ENCODE results near the gene PDE4D.

Gene PDE4D

DNA sequence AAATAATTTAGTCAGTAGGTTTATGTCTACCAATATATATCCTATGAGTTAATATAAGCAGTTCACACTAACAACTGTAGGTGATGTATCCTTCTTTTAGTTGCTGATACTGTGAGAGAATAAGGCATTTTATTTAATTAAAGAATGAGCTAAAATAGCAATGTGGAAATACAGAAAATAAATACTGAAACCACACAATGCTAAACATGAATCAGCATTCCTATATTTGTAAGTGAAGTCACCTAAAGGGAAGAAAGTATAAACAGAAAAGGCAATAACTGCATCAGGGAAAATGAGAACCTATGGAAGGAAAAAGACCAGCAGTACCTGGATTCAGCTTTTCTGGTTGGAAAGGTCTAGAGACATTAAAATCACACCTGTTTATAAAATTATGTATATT is 336.0 kb downstream of the PDE4D start:
- in situ Hi-C loops (cut with MboI; ENCODE audit: low sequenced_read_pairs) = no loop called here
- H3K9me3 ChIP-seq = no peaks in the 10 kb centered on the region
- no peaks in the 10 kb centered on the region for H3K4me1 ChIP-seq
- no peaks in the 10 kb centered on the region for H3K36me3 ChIP-seq (replicated peaks)
- H3K4me3 ChIP-seq = no peak overlapping the region
- no peaks in the 10 kb centered on the region for H3K27me3 ChIP-seq (ENCODE audit: low read depth)
- no peak for DNase-seq (ENCODE audit: low spot score in 2 of 2)

DNA sequence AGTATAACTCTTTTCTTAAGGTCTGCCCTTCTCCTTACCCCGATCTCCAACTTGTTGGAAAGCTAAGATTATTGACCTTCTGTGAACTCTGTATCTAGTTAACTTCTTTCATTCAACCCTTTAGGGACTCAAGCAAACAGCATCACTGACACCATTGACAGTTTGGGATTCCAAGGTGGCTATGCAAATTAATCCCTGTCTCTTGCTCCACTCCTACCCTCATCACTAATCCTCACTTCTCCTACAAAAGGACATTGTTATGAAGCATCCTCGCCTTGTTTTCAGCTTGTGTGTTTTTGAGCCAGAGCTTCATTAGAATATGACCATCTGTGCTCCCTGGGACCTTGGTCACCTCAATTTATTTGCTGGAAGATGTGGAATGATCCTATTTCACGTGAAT is 337.9 kb downstream of the PDE4D start:
- no peak for DNase-seq (ENCODE audit: low spot score in 2 of 2)
- H3K4me3 ChIP-seq = no peak overlapping the region
- no peaks in the 10 kb centered on the region for H3K27me3 ChIP-seq (ENCODE audit: low read depth)
- H3K9me3 ChIP-seq = no peaks in the 10 kb centered on the region
- in situ Hi-C loops (cut with MboI; ENCODE audit: low sequenced_read_pairs) = no loop called here
- H3K4me1 ChIP-seq = no peaks in the 10 kb centered on the region
- no peaks in the 10 kb centered on the region for H3K36me3 ChIP-seq (replicated peaks)

DNA sequence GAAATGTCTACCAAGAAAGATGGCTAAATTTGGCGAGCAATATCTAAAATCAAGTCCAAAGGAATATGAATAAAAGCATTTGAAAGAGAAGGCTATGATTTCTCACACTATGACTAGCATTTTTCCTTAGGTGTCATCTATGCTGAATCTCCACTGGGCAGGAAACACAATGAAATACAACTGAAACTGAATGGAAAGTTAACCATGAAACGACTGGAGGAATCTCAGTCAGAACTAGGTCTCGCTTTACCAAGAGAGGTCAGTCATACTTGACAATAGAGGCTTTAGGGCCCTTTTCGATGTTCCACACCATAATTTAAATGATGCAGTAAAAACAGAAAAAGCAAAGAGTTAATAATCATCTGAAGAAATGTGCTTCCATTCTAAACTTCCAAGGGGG is 339.0 kb downstream of the PDE4D start:
- Histone ChIP-seq H3K9me3 (no peaks in the 10 kb centered on the region), H3K4me3 (no peak overlapping the region), H3K27me3 (ENCODE audit: low read depth) (no peaks in the 10 kb centered on the region), H3K4me1 (no peaks in the 10 kb centered on the region), H3K36me3 (replicated peaks) (no peaks in the 10 kb centered on the region)
- in situ Hi-C loops (cut with MboI; ENCODE audit: low sequenced_read_pairs) = no loop called here
- no peak for DNase-seq (ENCODE audit: low spot score in 2 of 2)

DNA sequence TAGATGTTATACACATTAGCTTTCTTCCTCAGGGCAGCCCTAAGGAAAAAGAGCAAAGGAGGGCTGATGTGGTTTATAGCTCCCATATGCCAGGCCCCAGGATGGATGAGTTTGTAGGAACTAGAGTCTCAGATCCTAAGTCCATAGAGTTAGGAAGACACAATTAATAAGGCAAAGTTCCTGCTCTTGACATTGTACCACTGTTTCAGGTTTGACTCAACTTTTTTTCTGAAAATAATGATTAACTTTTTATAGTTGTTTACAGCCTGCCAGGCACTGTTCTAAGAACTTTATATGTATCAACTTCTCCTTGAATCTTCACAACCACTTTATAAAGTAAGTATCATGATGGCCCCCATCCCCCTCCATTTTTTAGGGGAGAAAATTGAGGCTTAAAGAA is 339.5 kb downstream of the PDE4D start:
- no peak for DNase-seq (ENCODE audit: low spot score in 2 of 2)
- H3K9me3 ChIP-seq = no peaks in the 10 kb centered on the region
- no peaks in the 10 kb centered on the region for H3K36me3 ChIP-seq (replicated peaks)
- in situ Hi-C loops (cut with MboI; ENCODE audit: low sequenced_read_pairs) = no loop called here
- no peak overlapping the region for H3K4me3 ChIP-seq
- no peaks in the 10 kb centered on the region for H3K4me1 ChIP-seq
- no peaks in the 10 kb centered on the region for H3K27me3 ChIP-seq (ENCODE audit: low read depth)

DNA sequence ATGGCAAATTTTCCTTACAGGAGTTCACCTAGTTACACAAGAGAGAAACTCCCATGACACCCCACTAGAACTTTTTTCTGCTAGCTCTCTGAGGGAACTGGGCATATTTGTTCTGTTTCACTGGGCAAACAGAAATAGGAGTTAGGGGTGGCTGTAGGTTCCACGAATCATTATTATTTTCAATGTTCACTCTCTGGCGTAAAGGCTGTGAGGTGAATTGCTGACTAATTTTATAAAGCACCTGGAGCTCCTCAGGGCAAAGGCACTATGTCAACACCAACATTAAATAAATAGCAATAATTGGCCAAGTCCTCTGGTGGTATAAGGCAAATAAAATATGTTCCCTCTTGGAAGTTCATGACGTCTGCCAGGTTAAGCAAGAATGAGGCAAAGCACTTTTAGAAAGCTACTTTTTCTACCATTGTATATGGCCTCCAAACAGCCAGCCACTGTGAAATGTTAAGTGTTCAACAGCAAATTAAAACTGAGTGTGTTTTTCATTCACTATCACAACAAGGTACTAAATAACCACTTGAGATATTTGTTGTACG is 344.6 kb downstream of the PDE4D start:
- Histone ChIP-seq H3K4me3 (no peak overlapping the region), H3K36me3 (replicated peaks) (no peaks in the 10 kb centered on the region), H3K9me3 (no peaks in the 10 kb centered on the region), H3K27me3 (ENCODE audit: low read depth) (no peaks in the 10 kb centered on the region), H3K4me1 (no peaks in the 10 kb centered on the region)
- no peak for DNase-seq (ENCODE audit: low spot score in 2 of 2)
- in situ Hi-C loops (cut with MboI; ENCODE audit: low sequenced_read_pairs) = no loop called here

DNA sequence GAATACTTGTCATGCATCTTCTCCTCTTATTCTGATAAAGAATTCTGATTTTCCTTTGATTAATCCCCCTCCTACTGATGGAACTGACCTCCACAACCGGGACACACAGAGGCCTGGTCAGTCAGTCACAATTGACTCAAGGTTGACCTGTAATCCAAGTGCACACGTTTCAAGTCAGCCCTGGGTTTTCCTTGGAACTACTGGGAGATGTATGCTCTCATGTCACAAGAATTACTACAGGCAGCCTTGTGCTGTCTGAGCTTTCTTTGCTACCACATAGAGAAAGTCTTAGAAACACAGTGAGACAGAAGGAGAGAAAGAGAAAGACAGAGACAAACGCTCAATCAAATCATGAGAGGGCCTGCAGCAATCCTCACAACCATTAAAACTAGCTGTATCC is 345.8 kb downstream of the PDE4D start:
- DNase-seq (ENCODE audit: low spot score in 2 of 2) = no peak
- Histone ChIP-seq H3K9me3 (no peaks in the 10 kb centered on the region), H3K36me3 (replicated peaks) (no peaks in the 10 kb centered on the region), H3K4me3 (no peak overlapping the region), H3K4me1 (no peaks in the 10 kb centered on the region), H3K27me3 (ENCODE audit: low read depth) (no peaks in the 10 kb centered on the region)
- in situ Hi-C loops (cut with MboI; ENCODE audit: low sequenced_read_pairs) = no loop called here

DNA sequence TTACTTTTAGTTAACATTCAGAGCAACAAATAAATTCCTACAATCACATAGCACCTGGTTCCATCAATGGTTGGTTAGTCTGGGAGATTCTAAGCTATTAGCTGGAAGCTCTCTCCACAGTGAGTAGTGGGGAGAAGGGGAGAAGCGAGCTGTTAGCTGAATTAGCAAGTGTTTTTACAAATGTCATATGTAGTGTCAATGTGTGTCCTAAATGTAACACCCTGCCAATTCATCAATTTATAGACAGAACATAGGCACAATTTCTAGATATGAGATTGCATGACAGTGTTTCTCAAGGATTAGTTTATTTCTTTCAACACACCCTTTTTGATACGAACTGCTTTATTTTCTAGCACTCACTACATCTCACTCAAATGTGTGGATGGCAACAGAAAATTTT is 349.0 kb downstream of the PDE4D start:
- Histone ChIP-seq H3K36me3 (replicated peaks) (no peaks in the 10 kb centered on the region), H3K9me3 (no peaks in the 10 kb centered on the region), H3K4me3 (no peak overlapping the region), H3K27me3 (ENCODE audit: low read depth) (no peaks in the 10 kb centered on the region), H3K4me1 (no peaks in the 10 kb centered on the region)
- in situ Hi-C loops (cut with MboI; ENCODE audit: low sequenced_read_pairs) = no loop called here
- DNase-seq (ENCODE audit: low spot score in 2 of 2) = no peak

DNA sequence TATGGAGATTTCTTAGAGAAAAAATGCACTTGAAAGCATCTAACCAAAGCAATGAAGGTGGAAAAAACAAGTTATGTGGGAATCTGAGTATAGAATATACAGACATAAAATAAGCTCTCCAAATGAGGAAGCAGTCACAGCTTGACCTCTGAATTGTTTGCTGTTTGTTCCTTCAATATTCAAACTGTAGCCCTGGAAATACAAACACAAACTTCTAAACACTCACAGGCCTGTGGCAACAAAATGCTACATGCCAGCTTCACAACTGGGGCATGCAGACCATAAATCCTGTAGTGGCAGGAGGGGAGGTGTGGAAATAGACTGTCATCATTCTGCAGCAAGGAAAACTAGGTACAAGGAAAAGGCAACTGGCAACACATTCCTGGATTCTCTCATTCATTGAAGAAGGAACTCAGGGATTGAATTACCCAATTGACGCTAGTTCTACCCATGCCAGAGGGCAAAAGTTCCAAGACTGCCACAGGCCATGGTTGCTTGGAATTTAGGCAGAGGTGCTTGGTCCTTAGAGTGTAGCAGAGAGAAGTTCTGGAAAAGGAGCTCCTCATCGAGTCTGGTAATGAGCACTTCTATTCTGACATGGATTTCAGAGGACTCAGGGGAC is 349.6 kb downstream of the PDE4D start:
- no peak for DNase-seq (ENCODE audit: low spot score in 2 of 2)
- no peaks in the 10 kb centered on the region for H3K36me3 ChIP-seq (replicated peaks)
- in situ Hi-C loops (cut with MboI; ENCODE audit: low sequenced_read_pairs) = no loop called here
- H3K9me3 ChIP-seq = no peaks in the 10 kb centered on the region
- no peaks in the 10 kb centered on the region for H3K4me1 ChIP-seq
- no peaks in the 10 kb centered on the region for H3K27me3 ChIP-seq (ENCODE audit: low read depth)
- no peak overlapping the region for H3K4me3 ChIP-seq

DNA sequence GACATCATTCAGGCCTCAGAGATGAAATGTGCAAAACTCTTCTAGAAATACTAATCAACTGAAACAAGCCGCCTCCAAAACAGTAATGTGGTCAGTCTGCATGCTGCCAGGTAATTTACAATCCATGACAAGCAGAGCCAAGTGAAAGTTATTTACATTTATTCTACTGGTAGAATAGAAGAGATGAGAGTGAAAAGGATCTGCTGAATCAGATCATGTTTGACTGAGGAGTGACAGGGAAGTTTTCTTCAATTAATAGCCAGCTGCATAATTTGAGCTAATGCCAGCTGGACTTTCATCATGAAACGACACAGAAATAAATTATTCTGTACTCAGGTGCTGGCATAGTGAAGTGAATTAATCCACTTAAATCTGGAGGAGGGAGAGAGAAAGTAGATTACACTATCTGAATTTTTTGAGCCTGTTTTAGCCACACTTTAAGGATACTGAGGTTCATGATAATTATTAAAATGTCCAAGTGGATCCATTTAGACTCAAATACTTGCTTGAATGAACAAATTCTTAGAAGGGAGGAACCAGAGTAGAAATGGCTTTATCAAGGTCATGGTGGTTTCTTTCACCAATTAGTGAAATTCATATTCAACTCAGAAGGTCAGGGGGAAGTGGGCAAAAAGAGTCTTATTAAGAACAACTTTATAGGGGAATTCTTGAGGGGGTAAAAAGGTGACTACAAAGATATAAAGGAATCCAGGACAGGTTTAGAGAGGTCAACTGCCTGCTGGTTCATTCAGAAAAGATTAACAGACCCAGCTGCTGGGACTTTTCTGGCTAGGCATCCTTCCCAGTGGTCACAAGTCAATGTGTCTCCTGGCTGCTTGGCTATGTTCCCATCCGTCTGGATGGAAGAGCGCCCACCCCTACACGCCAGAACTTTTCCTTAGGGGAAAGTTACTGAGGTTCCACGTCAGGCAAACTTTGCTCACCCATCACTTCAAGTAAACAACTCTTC is 350.4 kb downstream of the PDE4D start:
- H3K36me3 ChIP-seq (replicated peaks) = no peaks in the 10 kb centered on the region
- in situ Hi-C loops (cut with MboI; ENCODE audit: low sequenced_read_pairs) = no loop called here
- no peak for DNase-seq (ENCODE audit: low spot score in 2 of 2)
- H3K27me3 ChIP-seq (ENCODE audit: low read depth) = no peaks in the 10 kb centered on the region
- H3K4me3 ChIP-seq = no peak overlapping the region
- H3K4me1 ChIP-seq = no peaks in the 10 kb centered on the region
- H3K9me3 ChIP-seq = no peaks in the 10 kb centered on the region

DNA sequence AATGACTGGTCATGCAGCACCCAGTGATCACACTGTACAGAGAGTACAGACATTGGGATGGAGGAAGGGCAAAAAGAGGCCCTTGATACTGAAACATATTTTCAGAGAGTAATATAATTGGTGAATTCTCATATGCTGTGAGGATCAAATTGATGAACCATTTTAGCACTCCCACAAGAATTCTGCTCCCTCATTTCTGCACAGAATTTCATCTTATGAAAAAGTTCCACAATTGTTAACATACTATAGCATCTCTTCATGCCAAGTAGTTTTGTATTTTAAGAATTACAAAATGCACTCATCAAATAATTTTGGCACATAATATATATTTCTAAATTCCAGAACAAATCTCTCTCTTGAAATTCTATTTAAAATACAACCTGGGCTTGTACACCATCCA is 351.2 kb downstream of the PDE4D start:
- Histone ChIP-seq H3K9me3 (no peaks in the 10 kb centered on the region), H3K27me3 (ENCODE audit: low read depth) (no peaks in the 10 kb centered on the region), H3K36me3 (replicated peaks) (no peaks in the 10 kb centered on the region), H3K4me1 (no peaks in the 10 kb centered on the region), H3K4me3 (no peak overlapping the region)
- DNase-seq (ENCODE audit: low spot score in 2 of 2) = no peak
- in situ Hi-C loops (cut with MboI; ENCODE audit: low sequenced_read_pairs) = no loop called here

DNA sequence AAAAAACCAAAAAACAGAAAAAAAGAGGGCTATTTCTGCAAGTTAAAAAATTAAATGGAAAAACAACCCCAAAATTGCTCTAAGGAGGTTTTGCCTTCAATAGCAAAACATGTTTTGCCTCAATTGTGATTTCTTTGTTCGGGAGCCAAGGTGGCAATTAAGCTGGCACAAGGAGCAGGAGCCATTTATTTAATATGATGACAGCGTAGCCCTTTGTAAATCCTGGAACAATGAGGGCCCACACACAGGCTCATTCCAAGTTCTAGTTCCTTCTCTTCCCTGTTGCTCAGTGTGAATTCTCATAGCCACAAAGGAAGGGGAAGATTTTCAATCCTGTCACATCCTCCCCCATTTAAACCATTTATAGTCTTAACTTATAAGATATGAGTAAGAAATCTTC is 353.2 kb downstream of the PDE4D start:
- H3K4me3 ChIP-seq = no peak overlapping the region
- no peaks in the 10 kb centered on the region for H3K36me3 ChIP-seq (replicated peaks)
- in situ Hi-C loops (cut with MboI; ENCODE audit: low sequenced_read_pairs) = no loop called here
- H3K4me1 ChIP-seq = no peaks in the 10 kb centered on the region
- H3K9me3 ChIP-seq = no peaks in the 10 kb centered on the region
- H3K27me3 ChIP-seq (ENCODE audit: low read depth) = no peaks in the 10 kb centered on the region
- DNase-seq (ENCODE audit: low spot score in 2 of 2) = no peak

DNA sequence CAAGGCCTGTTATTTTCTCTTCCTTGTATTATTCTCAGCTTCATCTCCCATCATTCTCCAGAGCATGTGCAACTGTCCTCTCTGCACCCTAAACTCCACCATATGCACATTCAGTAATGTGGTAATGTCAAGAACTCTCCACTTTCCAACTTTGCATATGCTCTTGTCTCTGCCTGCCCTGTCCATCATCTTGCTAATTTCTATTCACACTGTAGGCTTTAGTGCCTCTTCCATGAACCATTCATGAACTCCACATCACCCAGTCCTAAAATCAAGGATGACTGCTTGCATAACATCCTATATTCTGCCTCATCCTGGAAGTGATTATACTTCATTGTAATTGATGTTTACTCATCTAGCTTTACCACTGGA is 354.8 kb downstream of the PDE4D start:
- Histone ChIP-seq H3K9me3 (no peaks in the 10 kb centered on the region), H3K36me3 (replicated peaks) (no peaks in the 10 kb centered on the region), H3K4me1 (no peaks in the 10 kb centered on the region), H3K4me3 (no peak overlapping the region), H3K27me3 (ENCODE audit: low read depth) (no peaks in the 10 kb centered on the region)
- DNase-seq (ENCODE audit: low spot score in 2 of 2) = no peak
- in situ Hi-C loops (cut with MboI; ENCODE audit: low sequenced_read_pairs) = no loop called here

DNA sequence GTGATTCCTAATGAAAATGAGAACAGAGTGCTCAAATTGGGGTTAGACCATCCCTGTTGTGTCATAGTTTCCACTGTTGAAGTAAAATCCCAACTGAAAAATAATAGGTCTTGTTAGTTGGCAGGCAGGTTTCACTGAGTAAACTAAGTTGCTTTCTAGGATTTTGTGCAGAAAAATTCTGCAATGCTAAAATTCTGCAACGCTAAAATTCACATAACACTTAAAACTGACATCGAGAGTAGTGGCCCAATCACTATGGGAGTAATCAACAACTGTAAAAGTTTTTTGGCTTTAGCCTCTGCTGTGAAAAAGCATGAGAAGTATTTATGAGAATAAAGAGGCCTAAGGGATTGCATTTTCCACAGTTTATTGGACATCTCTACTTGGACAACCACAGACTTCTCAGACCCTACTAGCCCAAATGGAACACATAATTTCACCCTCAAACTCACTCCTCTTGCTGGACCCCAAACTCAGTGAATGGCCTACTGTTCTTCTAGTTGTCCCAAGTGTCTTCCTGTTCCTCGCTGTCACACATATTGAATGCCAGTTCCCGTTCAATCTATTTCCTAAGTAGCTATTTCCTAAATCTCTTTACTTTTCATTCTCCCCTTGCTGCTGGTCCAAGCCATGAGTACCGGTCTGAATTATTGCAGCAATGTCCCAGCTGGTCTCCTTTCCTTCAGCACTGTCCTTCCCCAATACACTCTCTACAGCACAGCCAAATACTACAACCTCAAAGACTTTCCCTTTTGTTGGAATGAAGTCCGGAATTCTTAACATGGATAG is 355.4 kb downstream of the PDE4D start:
- Histone ChIP-seq H3K36me3 (replicated peaks) (no peaks in the 10 kb centered on the region), H3K9me3 (no peaks in the 10 kb centered on the region), H3K27me3 (ENCODE audit: low read depth) (no peaks in the 10 kb centered on the region), H3K4me1 (no peaks in the 10 kb centered on the region), H3K4me3 (no peak overlapping the region)
- in situ Hi-C loops (cut with MboI; ENCODE audit: low sequenced_read_pairs) = no loop called here
- no peak for DNase-seq (ENCODE audit: low spot score in 2 of 2)

DNA sequence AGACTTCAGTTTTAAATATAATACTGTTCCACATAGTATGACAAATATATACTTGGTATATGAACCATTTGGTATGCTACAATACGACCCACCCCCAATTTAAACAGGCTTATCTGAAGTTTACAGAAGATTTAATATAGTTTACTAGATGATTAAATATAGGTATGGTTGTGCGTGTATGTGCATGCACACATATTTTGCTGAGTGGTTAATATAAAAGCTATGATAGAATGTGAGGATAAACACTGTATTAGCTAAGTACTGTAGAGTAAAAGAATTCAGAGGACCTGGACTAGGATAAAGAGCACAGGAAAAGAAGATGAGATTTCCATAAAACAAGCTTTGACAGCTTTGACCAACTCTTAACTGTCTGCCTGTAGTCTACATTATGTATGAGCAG is 356.7 kb downstream of the PDE4D start:
- no peaks in the 10 kb centered on the region for H3K36me3 ChIP-seq (replicated peaks)
- H3K27me3 ChIP-seq (ENCODE audit: low read depth) = no peaks in the 10 kb centered on the region
- H3K4me1 ChIP-seq = no peaks in the 10 kb centered on the region
- H3K9me3 ChIP-seq = no peaks in the 10 kb centered on the region
- in situ Hi-C loops (cut with MboI; ENCODE audit: low sequenced_read_pairs) = no loop called here
- no peak overlapping the region for H3K4me3 ChIP-seq
- DNase-seq (ENCODE audit: low spot score in 2 of 2) = no peak

Data from HAP-1 (cell line).